Tibial nerve (tissue), 4 donors: ENCODE results near the gene GNG7.

ENCODE experiments used
- CTCF ChIP-seq, 5 experiments: fragments of 200-600 bp in 3 of 5; fragments of 450-650 bp in 2 of 5; sonication (generic) in 3 of 5; IDR thresholded peaks; one replicate each; pipeline ENCODE4 v1.5.1; 2016 to 2019; ENCODE audit warnings: antibody characterized with exemption in 5 of 5, mild to moderate bottlenecking in 3 of 5, moderate library complexity in 2 of 5
- EP300 ChIP-seq, 2 donors: sonication (generic); formaldehyde crosslinking; IDR thresholded peaks; one replicate each; pipeline ENCODE4 v1.6.1; 2017; ENCODE audit warnings: antibody characterized with exemption in 2 of 2, mild to moderate bottlenecking in 1 of 2

GRCh38 chr19:2560369-2560768, 142.1 kb downstream of the GNG7 start:
- TF ChIP-seq CTCF (IDR thresholded peaks at IDR 0.05) = no peak
- no peak for TF ChIP-seq EP300 (IDR thresholded peaks at IDR 0.05)
